CD4-positive, alpha-beta T cell treated with Interleukin-21 for 1 hour (primary cell): Measurements from ENCODE around the gene RALGAPA2.

Experiments used
- DNase-seq: peaks from one replicate; pipeline ENCODE4 v3.0.0-alpha.2; 2020

Gene RALGAPA2

GRCh38 chr20:20423117-20423516 lies 289.3 kb downstream of the RALGAPA2 start:
- no peak for DNase-seq

GRCh38 chr20:20417876-20418676 lies 294.4 kb downstream of the RALGAPA2 start:
- no peak for DNase-seq

- DNase-seq = no peak
Observed at GRCh38 chr20:20415321-20415720, 297.1 kb downstream of the RALGAPA2 start.

- DNase-seq = no peak
Observed at GRCh38 chr20:20414640-20415220, 297.7 kb downstream of the RALGAPA2 start.

- no peak for DNase-seq
Observed at GRCh38 chr20:20413810-20414281, 298.6 kb downstream of the RALGAPA2 start.

GRCh38 chr20:20412750-20413149 lies 299.7 kb downstream of the RALGAPA2 start:
- DNase-seq = no peak

GRCh38 chr20:20411836-20412235 lies 300.6 kb downstream of the RALGAPA2 start:
- DNase-seq = no peak

GRCh38 chr20:20411402-20411801 lies 301.0 kb downstream of the RALGAPA2 start:
- no peak for DNase-seq

GRCh38 chr20:20410678-20411077 lies 301.8 kb downstream of the RALGAPA2 start:
- DNase-seq = no peak

GRCh38 chr20:20409331-20409730 lies 303.1 kb downstream of the RALGAPA2 start:
- DNase-seq = no peak

GRCh38 chr20:20407891-20408805 lies 304.3 kb downstream of the RALGAPA2 start:
- no peak for DNase-seq

GRCh38 chr20:20406306-20406705 lies 306.1 kb downstream of the RALGAPA2 start:
- no peak for DNase-seq

- no peak for DNase-seq
Observed at GRCh38 chr20:20405623-20406022, 306.8 kb downstream of the RALGAPA2 start.

- DNase-seq = no peak
Observed at GRCh38 chr20:20404633-20405032, 307.8 kb downstream of the RALGAPA2 start.

GRCh38 chr20:20401991-20402390 lies 310.5 kb downstream of the RALGAPA2 start:
- DNase-seq = no peak

GRCh38 chr20:20399531-20400500 lies 312.6 kb downstream of the RALGAPA2 start:
- no peak for DNase-seq

- no peak for DNase-seq
Observed at GRCh38 chr20:20398123-20398522, 314.3 kb downstream of the RALGAPA2 start.

- DNase-seq = no peak
Observed at GRCh38 chr20:20396794-20397193, 315.6 kb downstream of the RALGAPA2 start.

- DNase-seq = no peak
Observed at GRCh38 chr20:20395903-20396568, 316.4 kb downstream of the RALGAPA2 start.

GRCh38 chr20:20395087-20395486 lies 317.4 kb downstream of the RALGAPA2 start:
- no peak for DNase-seq
